ENCODE results near the gene ZSCAN5C.

DNA sequence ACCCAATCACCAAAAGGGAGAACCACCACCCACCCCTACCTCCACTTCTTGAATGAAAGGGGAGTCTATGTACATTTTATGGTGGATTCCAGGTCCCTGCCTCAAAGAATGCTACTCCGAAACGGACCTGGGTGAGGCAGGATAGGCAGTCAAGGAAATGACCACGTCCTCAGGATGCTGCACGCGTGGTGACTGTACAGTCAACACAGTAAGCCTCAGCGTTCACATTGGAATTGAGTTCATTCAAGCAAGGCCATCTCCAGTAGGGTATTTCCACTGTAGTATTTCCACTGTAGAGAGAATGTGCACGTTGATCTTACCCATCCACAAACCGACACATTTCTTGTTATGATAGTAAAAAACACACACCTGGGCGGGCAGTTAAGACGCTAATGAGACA is 16.9 kb downstream of the ZSCAN5C start:
- TF ChIP-seq ZNF549 (tag by site-specific recombination; IDR thresholded peaks at IDR 0.05): no peak
- TF ChIP-seq ZNF341 (tag by site-specific recombination; IDR thresholded peaks at IDR 0.05; ENCODE audit: low read depth): no peak
- TF ChIP-seq, protein P1, sequence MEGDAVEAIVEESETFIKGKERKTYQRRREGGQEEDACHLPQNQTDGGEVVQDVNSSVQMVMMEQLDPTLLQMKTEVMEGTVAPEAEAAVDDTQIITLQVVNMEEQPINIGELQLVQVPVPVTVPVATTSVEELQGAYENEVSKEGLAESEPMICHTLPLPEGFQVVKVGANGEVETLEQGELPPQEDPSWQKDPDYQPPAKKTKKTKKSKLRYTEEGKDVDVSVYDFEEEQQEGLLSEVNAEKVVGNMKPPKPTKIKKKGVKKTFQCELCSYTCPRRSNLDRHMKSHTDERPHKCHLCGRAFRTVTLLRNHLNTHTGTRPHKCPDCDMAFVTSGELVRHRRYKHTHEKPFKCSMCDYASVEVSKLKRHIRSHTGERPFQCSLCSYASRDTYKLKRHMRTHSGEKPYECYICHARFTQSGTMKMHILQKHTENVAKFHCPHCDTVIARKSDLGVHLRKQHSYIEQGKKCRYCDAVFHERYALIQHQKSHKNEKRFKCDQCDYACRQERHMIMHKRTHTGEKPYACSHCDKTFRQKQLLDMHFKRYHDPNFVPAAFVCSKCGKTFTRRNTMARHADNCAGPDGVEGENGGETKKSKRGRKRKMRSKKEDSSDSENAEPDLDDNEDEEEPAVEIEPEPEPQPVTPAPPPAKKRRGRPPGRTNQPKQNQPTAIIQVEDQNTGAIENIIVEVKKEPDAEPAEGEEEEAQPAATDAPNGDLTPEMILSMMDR (tag by site-specific recombination; IDR thresholded peaks at IDR 0.05): no peak
- TF ChIP-seq HOXC10 (CRISPR knock-in tag; IDR thresholded peaks at IDR 0.05): no peak
- TF ChIP-seq IKZF3 (tag by site-specific recombination; IDR thresholded peaks at IDR 0.05): no peak
- TF ChIP-seq KLF9 (tag by site-specific recombination; IDR thresholded peaks at IDR 0.05; ENCODE audit: low read depth): no peak
- TF ChIP-seq ZNF785 (tag by site-specific recombination; IDR thresholded peaks at IDR 0.05): no peak
- TF ChIP-seq KLF1 (tag by site-specific recombination; IDR thresholded peaks at IDR 0.05): no peak
- TF ChIP-seq ZNF169 (tag by site-specific recombination; IDR thresholded peaks at IDR 0.05): no peak
- no peak for TF ChIP-seq YY1 (tag by site-specific recombination; IDR thresholded peaks at IDR 0.05)
- TF ChIP-seq ZNF561 (tag by site-specific recombination; IDR thresholded peaks at IDR 0.05; ENCODE audit: borderline replicate concordance): no peak
- TF ChIP-seq ZNF658 (tag by site-specific recombination; IDR thresholded peaks at IDR 0.05): no peak
